Stimulated activated CD8-positive, alpha-beta memory T cell treated with anti-CD3 and anti-CD28 coated beads, Interleukin-2, amount 100 ng/mL, for 48 hours (primary cell): Measurements from ENCODE around the gene BNC2.
"Not testable (repeated sequence)": the region's sequence is repeated elsewhere in the genome, so short reads cannot be mapped to it uniquely, and the experiment has no call there.

Experiments
- DNase-seq, 2 donors: peaks; one replicate each; pipeline ENCODE4 v3.0.0-alpha.2; 2020; ENCODE audit warnings: low read depth in 2 of 2

BNC2 gene

GRCh38 chr9:16450043-16450442 lies 420.4 kb downstream of the BNC2 start:
- no peak for DNase-seq

- DNase-seq: no peak
These were observed 421.3 kb downstream of the BNC2 start for GRCh38 chr9:16449076-16449730.

- DNase-seq: no peak
These were observed 422.5 kb downstream of the BNC2 start for GRCh38 chr9:16447946-16448345.

GRCh38 chr9:16446636-16447035 lies 423.8 kb downstream of the BNC2 start:
- no peak for DNase-seq

GRCh38 chr9:16445141-16445920 lies 425.1 kb downstream of the BNC2 start:
- no peak for DNase-seq

- DNase-seq: no peak
These were observed 427.8 kb downstream of the BNC2 start for GRCh38 chr9:16442622-16443021.

GRCh38 chr9:16441791-16442190 lies 428.7 kb downstream of the BNC2 start:
- no peak for DNase-seq

GRCh38 chr9:16438831-16439230 lies 431.6 kb downstream of the BNC2 start:
- not testable (repeated sequence) for DNase-seq

GRCh38 chr9:16436545-16436944 lies 433.9 kb downstream of the BNC2 start:
- DNase-seq: no peak

GRCh38 chr9:16434526-16434925 lies 435.9 kb downstream of the BNC2 start:
- no peak for DNase-seq

- DNase-seq: no peak
These were observed 437.0 kb downstream of the BNC2 start for GRCh38 chr9:16433494-16433893.

- DNase-seq: no peak
These were observed 438.6 kb downstream of the BNC2 start for GRCh38 chr9:16431666-16432392.

- no peak for DNase-seq
These were observed 440.8 kb downstream of the BNC2 start for GRCh38 chr9:16429671-16430070.

- DNase-seq: no peak
These were observed 442.5 kb downstream of the BNC2 start for GRCh38 chr9:16427873-16428427.

GRCh38 chr9:16426716-16427115 lies 443.8 kb downstream of the BNC2 start:
- no peak for DNase-seq

- no peak for DNase-seq
These were observed 444.8 kb downstream of the BNC2 start for GRCh38 chr9:16425562-16426231.

GRCh38 chr9:16422114-16422513 lies 448.4 kb downstream of the BNC2 start:
- DNase-seq: no peak

GRCh38 chr9:16421532-16421931 lies 448.9 kb downstream of the BNC2 start:
- no peak for DNase-seq

GRCh38 chr9:16419124-16419523 lies 451.3 kb downstream of the BNC2 start:
- no peak for DNase-seq

- DNase-seq: no peak
These were observed 451.7 kb downstream of the BNC2 start for GRCh38 chr9:16418721-16419120.

GRCh38 chr9:16417749-16418148 lies 452.7 kb downstream of the BNC2 start:
- no peak for DNase-seq

- DNase-seq: no peak
These were observed 453.3 kb downstream of the BNC2 start for GRCh38 chr9:16417161-16417560.
